ENCODE results near the gene AMMECR1.
"Not testable (repeated sequence)": the region's sequence is repeated elsewhere in the genome, so short reads cannot be mapped to it uniquely, and the experiment has no call there.

AMMECR1 gene

DNA sequence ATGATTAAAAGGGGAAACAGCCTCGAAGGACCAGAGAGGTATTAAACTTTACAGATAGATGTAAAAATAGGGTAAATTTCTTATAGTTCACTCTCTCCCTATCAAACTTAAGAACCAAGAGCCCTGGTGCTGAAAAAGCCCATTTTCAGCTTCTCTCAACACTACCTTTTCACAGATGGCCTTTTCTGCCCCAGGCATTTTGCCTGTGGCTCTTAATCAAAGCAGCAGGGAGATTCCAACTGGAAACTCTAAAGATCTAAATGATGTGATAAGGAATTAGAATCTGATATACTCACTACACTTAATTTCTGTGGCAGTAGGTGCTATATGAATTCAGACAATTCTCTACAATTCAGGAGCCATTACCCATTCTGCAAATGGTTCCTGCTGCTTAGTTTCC, 60.0 kb downstream of the AMMECR1 start:
- no peak for DNase-seq (ENCODE audit: low spot score)

DNA sequence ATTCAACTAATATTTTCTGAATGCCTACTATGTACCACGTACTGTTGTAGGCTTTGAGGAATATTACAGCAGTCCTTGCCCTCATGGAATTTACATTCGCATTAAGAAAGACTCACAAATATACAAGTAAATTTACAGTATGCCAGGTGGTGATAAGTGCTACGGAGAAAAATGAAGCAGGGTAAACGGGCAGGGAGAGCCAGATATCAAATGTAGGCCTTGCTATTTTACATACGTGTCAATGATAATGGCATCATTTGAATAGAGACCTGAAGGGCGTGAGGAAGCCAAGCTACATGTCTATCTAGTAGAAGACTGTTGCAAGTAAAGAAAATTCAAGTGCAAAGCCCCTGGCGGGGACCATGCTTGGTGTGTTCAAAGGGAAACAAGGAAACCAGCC, 65.2 kb downstream of the AMMECR1 start:
- DNase-seq (ENCODE audit: low spot score), result no peak

DNA sequence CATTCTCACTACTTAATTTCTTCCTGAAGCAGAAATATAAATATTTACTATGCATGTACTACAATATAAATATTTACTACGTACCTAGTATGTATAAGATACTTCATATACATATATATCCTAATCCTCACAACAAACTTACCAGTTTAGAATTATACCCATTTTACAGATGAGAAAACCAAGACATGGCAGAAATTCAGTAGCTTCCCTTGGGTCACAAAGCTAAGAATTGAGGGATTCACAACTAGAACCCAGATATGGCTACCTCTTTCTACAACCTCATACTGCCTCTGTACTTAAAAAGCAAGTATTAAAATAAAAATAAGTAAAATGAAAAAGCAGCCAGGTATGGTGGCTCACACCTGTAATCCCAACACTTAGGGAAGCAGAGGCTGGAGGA, 65.9 kb downstream of the AMMECR1 start:
- DNase-seq (ENCODE audit: low spot score), result no peak

DNA sequence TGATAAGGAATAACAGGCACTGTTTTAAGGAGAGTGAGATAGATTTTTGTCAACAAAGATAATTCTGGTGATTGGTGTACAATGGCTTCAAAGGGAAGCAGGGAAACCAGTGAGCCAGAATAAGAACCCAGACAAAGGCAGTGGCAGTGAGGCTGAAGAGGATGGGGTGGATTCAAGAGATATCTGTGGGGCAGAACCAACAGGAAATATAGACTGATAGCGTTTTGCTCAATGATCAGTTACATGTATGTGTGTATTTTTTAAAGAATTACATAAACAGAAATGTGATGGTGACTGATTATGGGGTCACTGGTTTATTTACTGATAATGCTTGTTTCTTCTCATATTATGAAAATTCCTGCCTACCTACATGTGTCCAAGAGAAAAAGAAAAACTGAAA, 66.4 kb downstream of the AMMECR1 start:
- no peak for DNase-seq (ENCODE audit: low spot score)

DNA sequence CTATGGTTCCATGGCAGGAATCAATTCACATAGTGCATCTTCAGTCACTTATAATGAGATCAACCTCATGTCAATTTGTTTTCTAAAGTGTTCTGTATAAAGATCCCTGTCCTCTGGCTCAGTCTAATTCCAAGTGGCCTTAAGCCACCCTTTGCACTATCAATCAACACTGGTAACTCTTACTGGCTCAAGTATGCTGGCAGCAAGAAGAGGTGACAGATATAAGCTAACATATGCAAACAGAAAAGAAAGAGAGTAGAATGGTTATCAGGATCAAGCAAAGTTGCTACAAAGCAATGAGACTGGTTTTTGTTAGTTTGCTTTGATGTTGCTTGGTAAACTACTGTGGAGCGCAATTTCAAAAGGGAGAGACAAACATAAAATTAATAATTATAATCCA, 67.0 kb downstream of the AMMECR1 start:
- DNase-seq (ENCODE audit: low spot score), result no peak

DNA sequence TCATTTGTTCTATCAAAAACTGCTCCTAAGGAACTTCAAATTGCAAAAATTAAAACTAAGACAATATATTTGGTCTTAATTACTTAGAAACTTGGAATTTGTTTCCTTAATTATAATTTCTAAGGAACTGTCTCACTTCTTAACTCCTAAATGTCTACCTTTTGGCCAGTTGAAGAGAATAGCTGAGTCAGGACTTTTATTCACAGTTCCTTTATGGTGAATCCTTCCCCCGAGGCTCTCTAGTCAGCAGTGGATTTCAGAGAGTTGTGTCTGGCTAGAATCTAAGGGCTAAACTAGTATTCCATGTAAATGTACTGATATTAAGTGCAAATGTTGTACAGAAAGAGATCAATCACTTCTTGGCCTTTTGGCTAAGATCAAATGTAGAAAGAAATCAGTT, 69.3 kb downstream of the AMMECR1 start:
- no peak for DNase-seq (ENCODE audit: low spot score)

DNA sequence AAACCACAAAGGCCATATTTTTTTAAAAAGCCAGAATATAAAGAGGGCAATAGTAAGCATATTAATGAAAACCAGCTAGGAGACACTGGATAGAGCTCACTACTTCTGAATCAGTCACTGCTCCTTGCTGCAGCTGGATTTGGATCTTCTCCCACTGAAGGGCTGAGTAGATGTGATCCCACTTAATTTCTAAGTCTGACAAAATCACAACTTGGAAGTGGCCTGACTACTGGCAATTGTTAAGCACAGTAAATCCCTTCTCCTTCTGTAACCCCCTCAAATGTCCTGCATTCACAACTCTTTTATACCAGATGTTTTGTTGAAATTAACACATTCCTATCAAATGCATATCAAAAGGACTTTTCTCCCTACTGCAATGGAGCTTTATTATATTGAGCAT, 72.9 kb downstream of the AMMECR1 start:
- DNase-seq (ENCODE audit: low spot score), result no peak

DNA sequence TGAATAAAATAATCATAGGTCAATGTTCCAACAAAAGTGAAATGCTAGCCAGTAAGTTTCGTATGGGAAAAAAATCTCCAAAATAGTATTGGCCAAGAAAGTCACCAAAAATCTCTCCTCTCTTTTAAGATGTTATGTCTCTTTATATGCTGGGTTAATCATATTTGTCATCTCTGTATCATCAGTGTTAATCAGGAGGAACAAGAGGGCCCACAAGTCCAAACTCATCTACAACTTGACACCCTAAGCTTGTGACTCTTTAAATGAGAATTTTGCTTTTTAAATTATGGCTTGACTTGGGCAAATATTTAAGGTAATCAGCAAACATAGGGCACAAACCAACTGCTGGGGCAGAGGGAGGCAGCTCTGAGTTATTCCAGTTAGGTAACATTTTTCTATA, 75.5 kb downstream of the AMMECR1 start:
- DNase-seq (ENCODE audit: low spot score), result no peak

DNA sequence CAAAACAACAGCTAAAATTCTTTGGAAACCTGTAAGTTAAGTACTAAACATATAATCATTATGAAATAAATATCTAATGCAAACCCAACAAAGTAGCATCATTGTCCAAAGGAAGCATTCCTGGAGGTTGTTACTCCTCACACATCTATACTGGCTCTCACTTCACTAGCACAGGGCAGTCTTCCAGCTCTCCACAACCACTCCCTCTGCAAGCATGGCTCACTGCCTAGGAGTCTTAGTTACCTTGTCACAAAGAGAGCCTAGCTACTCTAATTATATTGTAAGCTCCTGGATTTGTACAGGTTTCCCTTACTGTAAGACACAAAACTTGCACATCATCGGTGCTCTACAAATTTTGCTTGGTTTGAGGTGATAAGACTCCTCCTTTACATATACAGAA, 76.1 kb downstream of the AMMECR1 start:
- DNase-seq (ENCODE audit: low spot score), result no peak

DNA sequence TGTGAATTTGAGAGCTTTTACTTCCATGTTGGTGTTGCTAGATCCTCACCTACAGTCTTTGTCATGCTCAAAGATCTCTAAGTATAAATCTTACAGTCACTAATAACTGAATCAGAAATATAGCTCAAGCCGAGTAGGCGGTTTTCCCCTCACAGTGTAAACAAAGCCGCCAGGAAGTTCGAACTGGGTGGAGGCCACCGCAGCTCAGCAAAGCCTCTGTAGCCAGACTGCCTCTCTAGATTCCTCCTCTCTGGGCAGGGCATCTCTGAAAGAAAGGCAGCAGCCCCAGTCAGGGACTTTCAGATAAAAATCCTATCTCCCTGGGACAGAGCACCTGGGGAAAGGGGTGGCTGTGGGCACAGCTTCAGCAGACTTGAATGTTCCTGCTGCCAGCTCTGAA, 79.6 kb downstream of the AMMECR1 start:
- DNase-seq (ENCODE audit: low spot score), result not testable (repeated sequence)

DNA sequence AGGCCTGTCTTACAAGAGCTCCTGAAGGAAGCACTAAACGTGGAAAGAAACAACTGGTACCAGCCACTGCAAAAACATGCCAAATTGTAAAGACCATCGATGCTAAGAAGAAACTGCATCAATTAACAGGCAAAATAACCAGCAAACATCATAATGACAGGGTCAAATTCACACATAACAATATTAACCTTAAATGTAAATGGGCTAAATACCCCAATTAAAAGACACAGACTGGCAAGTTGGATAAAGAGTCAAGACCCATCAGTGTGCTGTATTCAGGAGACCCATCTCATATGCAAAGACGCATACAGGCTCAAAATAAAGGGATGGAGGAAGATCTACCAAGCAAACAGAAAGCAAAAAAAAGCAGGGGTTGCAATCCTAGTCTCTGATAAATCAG, 86.4 kb downstream of the AMMECR1 start:
- DNase-seq (ENCODE audit: low spot score), result not testable (repeated sequence)

DNA sequence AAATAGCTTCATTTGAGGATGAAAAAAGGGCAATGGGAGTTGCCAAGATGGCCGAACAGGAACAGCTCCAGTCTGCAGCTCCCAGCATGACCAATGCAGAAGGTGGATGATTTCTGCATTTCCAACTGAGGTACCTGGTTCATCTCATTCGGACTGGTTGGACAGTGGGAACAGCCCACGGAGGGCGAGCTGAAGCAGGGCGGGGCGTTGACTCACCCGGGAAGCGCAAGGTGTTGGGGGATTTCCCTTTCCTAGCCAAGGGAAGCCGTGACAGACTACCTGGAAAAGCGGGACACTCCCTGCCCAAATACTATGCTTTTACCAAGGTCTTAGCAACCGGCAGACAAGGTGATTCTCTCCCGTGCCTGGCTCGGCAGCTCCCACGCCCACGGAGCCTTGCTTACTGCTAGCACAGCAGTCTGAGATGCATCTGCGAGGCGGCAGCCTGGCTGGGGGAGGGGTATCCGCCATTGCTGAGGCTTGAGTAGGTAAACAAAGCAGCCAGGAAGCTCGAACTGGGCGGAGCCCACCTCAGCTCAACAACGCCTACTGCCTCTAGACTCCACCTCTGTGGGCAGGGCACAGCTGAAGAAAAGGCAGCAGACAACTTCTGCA, 88.3 kb downstream of the AMMECR1 start:
- DNase-seq (ENCODE audit: low spot score), result not testable (repeated sequence)

DNA sequence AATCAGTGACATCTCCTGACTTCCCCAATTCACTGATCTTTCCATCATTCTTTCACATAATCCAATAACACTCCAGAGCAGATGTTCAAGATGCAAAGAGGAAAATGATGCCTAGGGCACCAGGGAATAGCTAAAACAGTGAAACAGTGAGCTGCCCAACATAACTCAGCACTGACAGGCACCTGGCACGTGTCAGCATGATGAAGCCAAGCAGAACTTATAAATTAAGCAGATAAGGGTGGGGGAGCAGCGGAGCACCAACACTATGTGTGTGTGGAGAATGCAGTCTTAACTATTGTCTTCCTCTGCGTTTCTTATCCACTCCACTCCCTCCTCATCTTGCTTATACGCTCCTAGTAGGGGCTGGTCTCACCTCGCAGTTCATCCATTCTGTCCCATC, 89.4 kb downstream of the AMMECR1 start:
- no peak for DNase-seq (ENCODE audit: low spot score)

DNA sequence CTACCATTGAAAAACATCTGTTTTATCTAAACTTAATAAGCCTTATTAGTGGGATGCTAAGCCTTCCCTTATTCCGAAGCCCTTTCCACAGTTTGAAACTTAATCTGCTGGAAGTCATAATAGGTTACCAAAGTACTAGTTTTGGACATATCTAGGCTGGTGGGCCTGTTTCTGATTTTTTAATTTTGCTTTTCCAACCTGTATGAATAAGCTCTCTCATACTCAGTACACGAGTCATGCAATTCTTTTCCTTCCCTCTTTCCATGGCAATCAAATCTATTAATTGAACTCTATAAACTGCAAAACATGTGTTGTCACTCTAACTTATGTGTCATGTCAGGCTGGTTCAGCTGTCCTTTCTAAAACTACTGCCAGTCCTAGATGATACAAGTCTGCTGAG, 91.0 kb downstream of the AMMECR1 start:
- DNase-seq (ENCODE audit: low spot score), result no peak

DNA sequence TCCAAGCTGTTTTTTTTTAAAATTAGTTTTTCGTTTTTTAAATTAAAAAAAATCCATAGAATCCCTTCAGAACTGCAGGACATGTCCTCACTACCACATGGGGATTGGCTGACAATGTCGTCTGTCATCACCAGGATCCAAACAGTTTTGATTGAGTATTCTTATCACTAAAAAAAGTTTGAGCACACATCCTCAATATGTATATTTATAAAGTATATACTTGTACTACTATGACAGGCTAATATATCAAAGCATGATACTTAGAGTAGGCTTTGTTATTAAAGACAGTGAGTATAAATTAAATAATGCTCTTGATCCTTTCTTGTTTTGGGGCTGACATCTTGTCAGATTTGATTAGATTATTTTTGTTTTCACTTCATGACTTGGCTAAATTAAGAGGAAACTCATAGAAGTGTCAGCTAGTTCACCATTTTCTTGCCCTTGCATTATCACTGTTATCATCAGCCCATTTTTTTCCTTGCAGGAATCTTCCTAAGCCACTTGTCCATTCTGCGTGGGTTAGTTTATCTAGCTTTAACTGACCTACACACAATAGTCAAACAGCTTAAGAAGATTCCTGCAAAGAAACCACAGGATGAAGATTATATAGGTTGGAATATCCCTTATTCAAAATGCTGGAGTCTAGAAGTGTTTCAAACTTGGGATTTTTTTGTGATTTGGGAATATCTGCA, 92.8 kb downstream of the AMMECR1 start:
- no peak for DNase-seq (ENCODE audit: low spot score)

DNA sequence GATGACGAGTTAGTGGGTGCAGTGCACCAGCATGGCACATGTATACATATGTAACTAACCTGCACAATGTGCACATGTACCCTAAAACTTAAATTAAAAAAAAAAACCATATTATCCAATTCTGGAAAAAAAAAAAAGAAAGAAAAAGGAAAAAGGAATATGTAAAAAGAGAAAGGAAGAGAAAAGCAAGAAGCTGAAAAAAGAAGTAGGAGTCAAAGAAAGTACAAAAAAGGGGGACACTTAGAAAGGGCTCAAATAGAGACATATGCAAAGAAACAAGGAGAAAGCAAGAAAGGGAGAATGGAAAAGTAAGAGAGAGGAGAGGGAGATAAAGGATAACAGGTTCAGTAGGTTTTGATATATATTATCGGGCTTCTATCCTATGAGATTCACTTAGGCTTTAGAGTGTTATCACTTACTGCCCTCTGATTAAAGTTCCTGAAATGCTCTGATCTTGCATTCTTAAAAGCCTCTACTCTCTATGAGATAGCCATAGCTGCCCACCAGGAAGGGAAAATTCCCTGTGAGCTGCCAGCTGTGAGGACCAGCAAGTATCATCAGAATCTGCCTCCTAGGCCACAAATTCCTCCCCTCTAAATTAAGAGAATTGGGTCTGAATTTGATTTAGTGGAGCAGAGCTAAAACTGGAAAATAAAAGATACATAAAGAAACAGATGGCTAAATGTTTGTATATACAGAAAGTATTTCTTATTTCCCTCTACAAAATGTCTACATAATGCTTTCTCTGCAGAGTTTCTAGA, 95.2 kb downstream of the AMMECR1 start:
- DNase-seq (ENCODE audit: low spot score), result no peak

DNA sequence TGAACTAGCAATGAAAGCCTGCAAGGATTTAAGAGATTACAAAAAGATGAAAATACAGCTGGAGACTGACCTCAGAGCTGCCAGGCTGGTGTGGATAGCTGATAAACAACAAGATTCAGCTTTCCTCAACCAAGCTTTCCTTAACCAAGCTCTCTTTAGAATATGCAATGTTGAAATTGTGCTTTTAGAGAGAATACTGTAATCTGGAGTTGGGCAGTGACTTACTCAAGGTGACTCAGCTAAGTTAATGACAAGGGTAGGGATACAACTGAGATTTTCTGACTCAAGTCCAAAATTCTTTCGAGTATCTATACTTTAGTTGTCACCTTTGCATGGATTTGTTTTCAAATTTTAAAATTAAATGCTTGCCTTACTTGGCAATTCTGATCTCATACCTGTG, 98.0 kb downstream of the AMMECR1 start:
- DNase-seq (ENCODE audit: low spot score), result no peak

DNA sequence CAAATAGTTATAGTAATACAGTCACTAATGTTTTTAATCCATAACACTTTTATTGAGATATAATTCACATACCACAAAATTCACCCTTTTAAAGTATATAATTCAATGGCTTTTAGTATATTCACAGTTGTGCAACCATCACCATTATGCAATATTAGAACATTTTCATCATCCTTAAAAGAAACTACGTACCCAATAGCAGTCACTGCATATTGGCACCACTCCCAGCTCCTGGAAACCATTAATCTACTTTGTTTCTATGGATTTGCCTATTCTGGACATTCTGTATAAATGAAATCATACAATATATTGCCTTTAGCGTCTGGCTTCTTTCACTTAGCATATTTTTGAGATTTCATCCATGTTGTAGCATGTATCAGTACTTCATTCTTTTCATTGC, 99.3 kb downstream of the AMMECR1 start:
- no peak for DNase-seq (ENCODE audit: low spot score)

DNA sequence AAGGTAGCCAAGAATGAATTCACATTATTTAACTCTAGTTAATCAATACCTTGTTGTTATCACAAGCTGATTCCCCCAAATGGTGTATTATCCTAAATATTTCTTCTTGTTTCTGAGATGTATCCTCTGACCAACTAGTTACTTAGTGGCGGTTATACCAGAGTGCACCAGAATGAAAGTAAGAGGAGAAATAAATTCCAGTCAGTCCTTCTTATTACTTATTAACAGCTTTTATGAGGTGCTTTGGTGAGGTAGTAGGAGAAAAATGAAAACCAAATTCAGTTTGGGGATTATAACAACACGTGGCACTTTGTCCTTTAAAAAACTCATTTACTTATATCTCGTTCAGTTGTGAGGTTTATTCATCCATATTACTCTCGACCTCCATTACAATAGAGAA, 101.9 kb downstream of the AMMECR1 start:
- DNase-seq (ENCODE audit: low spot score), result no peak

DNA sequence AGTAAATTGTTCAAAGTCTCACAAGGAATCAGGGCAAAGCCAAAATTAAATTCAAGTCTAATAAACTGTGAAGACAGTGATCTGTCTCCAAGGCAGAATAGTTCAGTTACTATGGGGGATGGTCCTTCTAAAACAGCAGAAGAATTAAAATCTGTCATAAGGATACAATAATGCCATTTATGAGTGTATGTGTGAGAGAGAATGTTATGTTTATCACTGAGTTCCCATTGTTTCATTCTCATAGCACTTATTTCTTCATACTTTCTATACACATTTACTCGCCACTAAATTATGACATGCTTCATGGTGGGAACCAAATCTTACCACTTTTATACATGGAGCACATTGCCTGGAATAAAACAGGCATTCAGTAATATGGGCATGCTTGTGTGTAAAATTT, 102.5 kb downstream of the AMMECR1 start:
- DNase-seq (ENCODE audit: low spot score), result no peak

DNA sequence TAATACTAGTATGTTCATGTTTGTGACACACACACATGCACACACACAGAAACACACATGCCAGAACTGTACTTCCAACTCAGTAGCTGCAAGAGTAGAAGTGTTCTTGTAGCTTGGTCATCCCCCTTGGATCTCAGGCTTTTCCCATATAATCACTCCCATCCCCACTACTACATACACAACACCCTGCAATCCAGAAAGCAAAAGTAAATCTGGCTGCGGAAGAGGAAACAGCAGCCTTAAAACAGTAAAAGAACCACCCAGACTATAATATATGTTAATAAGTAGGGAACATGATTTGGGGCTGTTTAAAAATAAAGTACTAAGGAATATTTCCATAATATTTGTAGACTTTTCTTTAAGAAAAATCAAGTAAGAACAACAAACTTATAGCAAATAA, 103.2 kb downstream of the AMMECR1 start:
- no peak for DNase-seq (ENCODE audit: low spot score)

DNA sequence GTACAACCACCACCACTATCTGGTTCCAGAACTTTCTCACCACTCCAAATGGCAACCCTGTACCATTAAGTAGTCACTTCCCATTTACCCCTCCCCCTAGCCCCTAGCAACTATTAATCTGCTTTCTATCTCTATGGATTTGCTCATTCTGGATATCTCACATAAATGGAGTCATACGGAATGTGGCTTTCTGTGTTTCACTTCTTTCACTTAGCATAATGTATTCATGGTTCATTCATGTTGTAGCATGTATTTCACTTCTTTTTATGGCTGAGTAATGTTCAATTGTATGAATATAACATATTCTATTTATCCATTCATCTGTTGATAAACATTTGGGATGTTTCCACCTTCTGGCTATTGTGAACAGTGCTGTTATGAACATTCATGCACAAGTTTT, 104.7 kb downstream of the AMMECR1 start:
- DNase-seq (ENCODE audit: low spot score), result no peak

DNA sequence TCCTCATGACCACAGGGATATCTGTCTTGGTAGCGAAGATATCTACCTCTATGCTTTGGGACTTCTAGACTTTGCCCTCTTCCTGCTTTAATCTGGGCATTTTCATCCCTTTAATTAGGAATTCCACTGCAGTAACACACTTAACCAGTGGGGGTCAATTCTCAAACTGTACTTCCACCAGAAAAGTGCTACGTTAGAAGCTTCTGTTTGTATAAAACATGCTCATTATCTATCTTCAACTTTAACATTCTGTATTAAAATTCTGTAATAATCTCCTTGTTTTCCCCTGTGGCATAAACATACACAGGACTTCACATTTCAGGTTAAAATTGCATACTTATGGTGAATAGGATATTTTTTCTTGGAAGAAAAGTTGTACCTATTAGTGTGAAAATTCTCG, 105.6 kb downstream of the AMMECR1 start:
- no peak for DNase-seq (ENCODE audit: low spot score)

DNA sequence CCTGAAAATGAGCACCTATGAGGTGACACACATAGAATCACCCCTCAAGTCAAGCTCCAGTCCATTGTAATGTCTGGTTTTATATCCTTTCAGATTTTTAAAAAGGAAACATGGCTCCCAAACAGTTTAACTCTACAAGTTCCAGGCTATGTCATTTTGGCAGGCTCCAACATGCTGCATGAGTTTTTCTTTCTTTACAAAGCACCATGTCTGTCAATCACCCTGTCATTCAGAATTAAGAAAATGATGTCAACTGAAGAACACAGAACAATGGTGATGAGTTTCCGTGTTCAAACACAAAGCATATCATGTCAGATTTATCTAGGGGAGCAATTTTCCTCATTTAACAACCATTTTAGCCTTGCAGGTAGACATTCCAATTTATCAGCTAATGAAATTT, 106.5 kb downstream of the AMMECR1 start:
- no peak for DNase-seq (ENCODE audit: low spot score)
